Osteocyte (in vitro differentiated cells): Measurements from ENCODE around the gene AP1AR. TPM values are rescaled to one million over a fixed set of nuclear protein-coding genes. Genes with fewer than 3 reads are reported as not detected.

Experiments used
- DNase-seq: peaks from one replicate; pipeline ENCODE4 v3.0.0; 2021; ENCODE audit warnings: mixed read lengths; ENCODE audit not compliant: unreplicated experiment; ENCODE audit errors: extremely low spot score
- H3K27ac Mint-ChIP-seq: one replicate; pipeline ENCODE4 v1.8.0; 2021; ENCODE audit warnings: mild to moderate bottlenecking, mixed read lengths; ENCODE audit not compliant: unreplicated experiment
- H3K27me3 Mint-ChIP-seq: one replicate; pipeline ENCODE4 v1.8.0; 2021; ENCODE audit warnings: mixed read lengths; ENCODE audit not compliant: unreplicated experiment
- H3K36me3 Mint-ChIP-seq: one replicate; pipeline ENCODE4 v1.8.0; 2021; ENCODE audit warnings: mixed read lengths; ENCODE audit not compliant: unreplicated experiment
- H3K4me1 Mint-ChIP-seq: one replicate; pipeline ENCODE4 v1.8.0; 2021; ENCODE audit warnings: mixed read lengths; ENCODE audit not compliant: unreplicated experiment
- H3K4me3 Mint-ChIP-seq: one replicate; pipeline ENCODE4 v1.8.0; 2021; ENCODE audit warnings: mild to moderate bottlenecking, moderate library complexity, mixed read lengths; ENCODE audit not compliant: unreplicated experiment
- H3K9me3 Mint-ChIP-seq: one replicate; pipeline ENCODE4 v1.8.0; 2021; ENCODE audit warnings: mixed read lengths; ENCODE audit not compliant: unreplicated experiment
- CTCF ChIP-seq: fragments of 200-600 bp; sonication (generic); IDR thresholded peaks from 2 replicates; pipeline ENCODE4 v1.5.0; 2021; ENCODE audit warnings: antibody characterized with exemption, mild to moderate bottlenecking, moderate library complexity
- total RNA-seq: library from RNA; stranded (reverse); gene quantifications from 2 replicates; pipeline ENCODE4 v1.2.1, GENCODE V29; 2021

AP1AR gene
- total RNA-seq, 1 donor from 2014 or later = 13.4 TPM

GRCh38 chr4:112316360-112316759 is 84.8 kb downstream of the AP1AR start:
- H3K9me3 Mint-ChIP-seq = no peaks in the 10 kb centered on the region
- H3K27ac Mint-ChIP-seq = no peak overlapping the region
- no peak for TF ChIP-seq CTCF
- H3K4me3 Mint-ChIP-seq = no peak overlapping the region
- peaks cover 3% of the 10 kb centered on the region for H3K36me3 Mint-ChIP-seq
- DNase-seq = no peak
- H3K4me1 Mint-ChIP-seq = no peaks in the 10 kb centered on the region
- peaks cover 18% of the 10 kb centered on the region for H3K27me3 Mint-ChIP-seq

- no peak overlapping the region for H3K4me3 Mint-ChIP-seq
- H3K9me3 Mint-ChIP-seq = no peaks in the 10 kb centered on the region
- H3K4me1 Mint-ChIP-seq = peaks cover 2% of the 10 kb centered on the region
- H3K27me3 Mint-ChIP-seq = peaks cover 28% of the 10 kb centered on the region
- H3K27ac Mint-ChIP-seq = no peak overlapping the region
- peaks cover 3% of the 10 kb centered on the region for H3K36me3 Mint-ChIP-seq
- no peak for DNase-seq
- no peak for TF ChIP-seq CTCF
Observed at GRCh38 chr4:112318239-112319142, 86.9 kb downstream of the AP1AR start.

Other genes with a start within 250 kb of the AP1AR start
- 0.18 and 0.19 TPM in 2 replicates for gene FAM241A, start 86.3 kb upstream of the AP1AR start, total RNA-seq
- gene TIFA, start 54.1 kb downstream of the AP1AR start, total RNA-seq = 3.5 and 4.0 TPM in 2 replicates
- gene ALPK1, start 65.6 kb downstream of the AP1AR start, total RNA-seq = 8.3 and 9.1 TPM in 2 replicates